Activated CD4-positive, alpha-beta T cell treated with anti-CD3 and anti-CD28 coated beads, Interleukin-2, amount 50 U/mL, for 24 hours (primary cell): ENCODE results near the gene DEPDC7.
"Not testable (repeated sequence)": the region's sequence is repeated elsewhere in the genome, so short reads cannot be mapped to it uniquely, and the experiment has no call there.

Experiments
- DNase-seq, 2 donors: peaks; one replicate each; pipeline ENCODE4 v3.0.0-alpha.2; 2020; ENCODE audit warnings: low read depth in 1 of 2, low spot score in 1 of 2

The DEPDC7 gene

DNA sequence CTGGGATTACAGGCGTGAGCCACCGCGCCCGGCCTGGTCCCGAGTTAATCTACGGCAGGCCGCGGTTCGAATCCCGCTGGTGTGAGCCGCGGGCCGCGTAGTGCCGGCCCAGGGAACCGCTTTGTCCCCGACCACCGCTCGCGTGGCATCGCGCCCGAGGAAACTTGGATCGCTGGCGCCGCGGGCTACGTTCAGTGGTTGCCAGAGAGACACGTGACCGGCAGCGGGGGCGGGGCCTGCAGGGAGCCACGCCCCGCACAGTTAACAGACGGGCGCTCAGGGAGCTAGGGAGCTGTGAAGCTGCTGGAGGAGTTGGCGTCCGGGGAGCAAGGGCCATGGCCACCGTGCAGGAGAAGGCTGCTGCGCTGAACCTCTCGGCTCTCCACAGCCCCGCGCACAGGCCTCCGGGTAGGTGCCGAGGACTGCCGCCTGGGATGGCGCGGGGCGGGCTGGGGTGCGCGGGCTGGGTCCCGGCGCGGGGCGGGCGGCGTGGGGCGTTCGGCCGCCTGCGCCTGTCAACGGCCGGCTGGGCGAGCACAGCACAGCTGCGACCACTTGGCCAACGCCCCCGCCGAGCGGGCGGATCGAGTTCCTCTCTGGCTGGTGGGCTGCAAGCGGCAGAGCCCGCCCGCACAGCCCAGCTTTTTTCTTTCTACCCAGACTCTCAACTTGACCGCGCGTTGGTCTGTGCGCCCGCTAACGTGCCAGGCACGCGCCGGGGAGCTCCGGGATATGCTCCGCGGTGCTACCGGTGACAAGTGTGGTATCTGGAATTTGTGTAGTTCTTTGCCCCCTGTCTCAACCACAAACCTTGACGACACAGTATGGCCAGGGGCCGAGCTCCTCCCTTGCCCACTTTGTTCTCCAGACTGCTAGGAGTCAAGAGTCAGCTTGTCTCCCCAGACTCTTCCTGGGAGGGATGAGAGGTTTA, at the start of gene DEPDC7:
TSS of gene DEPDC7 (plus strand) at position 258 of the 931 bp plus-strand sequence. CDS start at position 336, 78 bp downstream.
- peak; percentile 43 to 61 for DNase-seq

DNA sequence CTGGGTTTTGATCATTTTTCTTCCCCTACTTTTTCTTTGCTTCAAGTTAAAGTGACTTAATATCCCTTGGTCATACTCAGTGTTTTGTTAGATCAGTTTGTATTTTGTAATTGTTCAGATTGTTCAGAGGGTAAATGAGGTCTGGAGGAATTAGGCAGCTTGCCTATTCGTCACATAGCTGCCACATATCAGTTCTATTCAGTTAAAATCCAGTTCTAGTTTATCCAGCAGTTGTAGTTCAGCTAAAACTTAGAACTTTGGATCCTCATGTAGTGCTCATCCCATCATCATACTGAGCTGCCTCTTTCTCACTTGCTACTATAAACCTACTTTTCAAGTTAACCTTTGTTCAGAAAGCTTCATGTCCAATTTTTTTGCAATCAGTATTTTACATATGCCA, 47.1 kb upstream of the DEPDC7 start:
- DNase-seq: no peak

DNA sequence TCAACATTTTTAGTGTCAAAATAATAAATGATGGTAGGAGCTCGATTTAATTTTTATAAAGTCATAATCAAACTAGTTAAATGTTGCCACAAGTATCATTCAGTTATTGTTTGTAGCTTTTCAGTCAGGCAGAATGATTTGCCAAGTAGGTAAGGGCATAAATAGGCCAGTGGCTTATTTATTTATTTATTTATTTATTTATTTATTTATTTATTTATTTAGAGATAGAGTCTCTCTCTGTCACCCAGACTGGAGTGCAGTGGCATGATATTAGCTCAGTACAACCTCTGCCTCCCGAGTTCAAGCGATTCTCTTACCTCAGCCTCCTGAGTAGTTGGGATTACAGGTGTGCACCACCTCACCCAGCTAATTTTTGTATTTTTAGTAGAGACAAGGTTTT, 43.4 kb upstream of the DEPDC7 start:
- DNase-seq: not testable (repeated sequence)

DNA sequence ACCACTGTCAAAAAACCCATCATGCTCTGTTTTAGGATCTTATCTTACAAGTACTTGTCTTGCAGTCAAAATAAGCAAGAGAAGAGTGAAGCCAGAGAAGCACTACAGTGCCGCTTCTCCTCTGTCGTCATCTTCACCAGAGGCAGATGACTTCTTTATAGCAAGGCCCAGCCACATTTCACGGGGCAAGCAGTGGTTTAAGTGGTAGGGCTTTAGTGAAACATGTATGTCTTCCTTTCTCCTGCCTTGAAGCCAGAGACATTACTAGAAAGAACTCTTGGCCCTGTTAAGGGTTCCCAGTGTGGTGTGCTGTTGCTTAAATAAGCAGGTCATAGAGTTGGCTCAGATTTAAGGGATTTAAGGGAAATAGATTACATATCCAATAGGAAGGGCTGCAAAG, 42.9 kb upstream of the DEPDC7 start:
- no peak for DNase-seq

DNA sequence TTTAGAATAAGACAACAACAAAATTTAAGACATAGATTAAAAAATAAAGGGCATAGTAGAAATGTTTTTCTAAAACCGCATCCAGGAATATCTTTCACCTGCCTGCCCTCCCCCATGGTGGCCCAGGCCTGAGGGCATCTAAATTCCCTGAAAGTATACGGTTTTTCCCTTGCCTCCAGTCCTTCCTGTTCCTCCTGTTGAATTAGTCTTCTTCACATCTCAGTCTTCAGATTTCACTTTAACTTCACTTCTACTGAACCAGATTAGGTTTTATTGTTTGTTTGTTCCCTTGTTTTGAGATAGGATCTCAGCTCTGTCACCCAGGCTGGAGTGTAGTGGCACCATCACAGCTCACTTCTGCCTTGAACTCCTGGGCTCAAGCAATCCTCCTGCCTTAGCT, 33.1 kb upstream of the DEPDC7 start:
- DNase-seq: no peak

DNA sequence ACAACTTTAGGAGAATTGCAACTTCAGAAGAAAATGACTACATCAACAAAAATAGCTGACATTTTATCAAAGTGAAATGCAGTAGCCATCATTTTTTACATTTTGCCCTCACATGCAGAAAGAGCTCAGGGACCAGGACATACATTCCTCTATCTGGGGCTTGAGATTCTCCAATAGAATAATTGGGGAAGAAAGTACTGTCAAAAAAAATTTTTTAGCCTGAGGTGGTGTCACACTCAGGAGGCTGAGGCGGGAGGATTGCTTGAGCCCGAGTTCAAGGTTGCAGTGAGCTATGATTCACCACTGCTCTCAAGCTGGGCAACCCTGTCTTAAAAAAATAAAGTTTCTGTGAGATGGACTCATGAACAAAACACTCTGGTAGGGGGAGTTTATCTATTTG, 32.2 kb upstream of the DEPDC7 start:
- DNase-seq: no peak

DNA sequence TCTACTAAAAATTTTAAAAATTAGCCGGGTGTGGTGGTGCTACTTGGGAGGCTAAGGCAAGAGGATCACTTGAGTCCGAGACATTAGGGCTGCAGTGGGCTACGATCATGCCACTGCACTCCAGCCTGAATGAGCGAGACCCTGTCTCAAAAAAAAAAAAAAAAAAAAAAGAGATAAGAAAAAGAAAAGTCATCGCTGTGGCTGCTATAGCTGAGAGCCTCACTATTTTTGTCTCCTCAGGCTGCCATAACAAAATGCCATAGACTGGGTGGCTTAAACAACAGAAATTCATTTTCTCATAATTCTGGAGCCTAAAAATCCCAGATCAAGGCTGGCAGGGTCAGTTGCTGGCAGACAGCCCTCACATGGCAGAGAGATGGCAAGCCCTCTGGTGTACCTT, 30.1 kb upstream of the DEPDC7 start:
- no peak for DNase-seq

DNA sequence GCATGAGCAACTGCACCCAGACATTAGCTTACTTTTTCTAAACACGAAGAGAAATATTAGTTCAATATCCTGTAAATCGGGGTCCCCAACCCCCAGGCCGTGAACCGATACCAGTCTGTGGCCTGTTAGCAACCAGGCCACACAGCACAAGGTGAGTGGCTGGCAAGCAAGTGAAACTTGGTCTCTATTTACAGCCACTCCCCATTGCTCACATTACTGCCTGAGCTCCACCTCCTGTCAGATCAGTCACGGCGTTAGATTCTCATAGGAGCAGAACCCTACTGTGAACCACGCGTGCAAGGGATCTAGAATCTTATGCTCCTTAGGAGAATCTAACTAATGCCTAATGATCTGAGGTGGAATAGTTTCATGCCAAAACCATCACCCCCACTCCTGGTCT, 27.8 kb upstream of the DEPDC7 start:
- DNase-seq: no peak

DNA sequence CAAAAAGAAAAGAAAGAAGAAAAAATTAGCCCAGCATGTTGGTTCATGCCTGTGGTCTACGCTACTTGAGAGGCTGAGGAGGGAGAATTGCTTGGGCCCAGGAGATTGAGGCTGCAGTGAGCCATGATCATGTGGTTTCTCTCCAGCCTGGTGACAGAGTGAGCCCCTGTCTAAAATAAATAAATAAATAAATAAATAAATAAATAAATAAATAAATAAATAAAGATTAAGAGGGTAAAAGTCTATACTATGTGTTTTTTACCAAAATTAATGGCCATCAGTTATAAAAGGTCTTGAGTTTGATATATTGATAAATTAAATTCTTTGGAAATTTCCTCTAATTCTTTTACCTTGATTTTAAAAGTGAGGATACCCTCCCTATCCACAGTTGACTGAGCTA, 25.2 kb upstream of the DEPDC7 start:
- no peak for DNase-seq

DNA sequence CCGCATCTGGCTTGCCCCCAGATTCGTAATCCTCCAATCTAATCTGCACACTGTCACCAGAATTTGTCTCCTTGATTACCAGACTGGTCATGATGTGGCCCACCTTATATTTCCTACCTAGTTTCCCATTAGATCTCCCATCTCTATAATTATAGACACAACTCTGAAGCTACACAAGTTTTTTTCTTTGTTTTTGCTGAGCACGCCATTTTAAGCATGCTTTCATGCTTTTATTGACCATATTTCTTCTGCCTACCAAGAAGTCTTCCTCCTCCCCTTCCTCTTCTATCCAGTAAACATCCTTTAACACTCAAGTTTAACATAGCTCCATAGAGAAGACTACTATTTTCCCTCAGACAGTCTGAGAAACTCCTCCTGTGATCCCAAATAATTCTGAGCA, 24.3 kb upstream of the DEPDC7 start:
- DNase-seq: no peak

DNA sequence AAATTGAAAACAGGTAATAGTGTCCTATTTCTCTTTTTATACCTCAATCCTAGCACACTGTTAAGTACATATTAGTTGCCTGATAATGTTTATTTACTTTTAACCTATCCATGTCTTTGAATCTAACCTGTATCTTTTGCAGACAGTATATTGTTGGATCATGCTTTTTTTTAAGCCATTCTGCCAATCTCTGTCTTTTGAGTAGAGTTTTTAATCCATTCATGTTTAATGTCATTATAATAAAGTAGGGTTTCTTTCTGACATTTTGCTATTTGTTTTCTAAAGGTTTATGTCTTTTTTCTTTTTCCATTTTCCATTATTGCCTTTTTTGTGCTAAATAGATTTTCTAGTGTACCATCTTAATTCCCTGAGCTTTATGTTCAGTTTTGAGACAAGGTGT, 23.8 kb upstream of the DEPDC7 start:
- DNase-seq: no peak

DNA sequence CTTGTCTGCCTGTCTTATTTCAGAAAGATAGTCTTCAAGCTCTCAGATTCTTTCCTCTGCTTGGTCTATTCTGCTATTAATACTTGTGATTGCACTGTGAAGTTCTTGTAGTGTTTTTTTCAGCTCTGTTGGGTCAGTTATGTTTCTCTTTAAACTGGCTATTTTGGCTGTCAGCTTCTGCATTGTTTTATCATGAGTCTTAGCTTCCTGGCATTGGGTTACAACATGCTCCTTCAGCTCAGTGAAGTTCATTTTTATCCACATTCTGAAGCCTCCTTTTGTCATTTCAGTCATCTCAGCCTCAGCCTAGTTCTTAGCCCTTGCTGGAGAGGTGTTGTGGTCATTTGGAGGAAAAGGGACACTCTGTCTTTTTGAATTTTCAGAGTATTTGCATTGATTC, 15.5 kb upstream of the DEPDC7 start:
- DNase-seq: no peak

DNA sequence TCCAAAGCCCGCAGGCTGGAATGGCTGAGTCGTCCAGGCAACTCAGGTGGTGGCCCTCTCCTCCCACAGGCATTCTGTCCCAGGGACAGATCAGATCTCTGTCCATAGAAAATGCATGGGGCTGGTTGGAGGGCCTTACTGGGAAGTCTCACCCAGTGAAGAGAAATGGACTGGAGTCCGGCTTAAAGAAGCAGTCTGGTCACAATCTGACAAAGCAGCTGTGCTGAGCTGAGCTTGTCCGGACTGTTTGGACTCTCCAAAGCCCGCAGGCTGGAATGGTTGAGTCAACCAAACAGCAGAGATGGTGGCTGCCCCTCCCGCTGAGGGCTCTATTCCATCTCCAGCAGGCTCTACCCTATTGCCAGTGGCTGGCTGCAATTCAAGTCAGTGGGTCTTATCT, 14.4 kb upstream of the DEPDC7 start:
- no peak for DNase-seq

DNA sequence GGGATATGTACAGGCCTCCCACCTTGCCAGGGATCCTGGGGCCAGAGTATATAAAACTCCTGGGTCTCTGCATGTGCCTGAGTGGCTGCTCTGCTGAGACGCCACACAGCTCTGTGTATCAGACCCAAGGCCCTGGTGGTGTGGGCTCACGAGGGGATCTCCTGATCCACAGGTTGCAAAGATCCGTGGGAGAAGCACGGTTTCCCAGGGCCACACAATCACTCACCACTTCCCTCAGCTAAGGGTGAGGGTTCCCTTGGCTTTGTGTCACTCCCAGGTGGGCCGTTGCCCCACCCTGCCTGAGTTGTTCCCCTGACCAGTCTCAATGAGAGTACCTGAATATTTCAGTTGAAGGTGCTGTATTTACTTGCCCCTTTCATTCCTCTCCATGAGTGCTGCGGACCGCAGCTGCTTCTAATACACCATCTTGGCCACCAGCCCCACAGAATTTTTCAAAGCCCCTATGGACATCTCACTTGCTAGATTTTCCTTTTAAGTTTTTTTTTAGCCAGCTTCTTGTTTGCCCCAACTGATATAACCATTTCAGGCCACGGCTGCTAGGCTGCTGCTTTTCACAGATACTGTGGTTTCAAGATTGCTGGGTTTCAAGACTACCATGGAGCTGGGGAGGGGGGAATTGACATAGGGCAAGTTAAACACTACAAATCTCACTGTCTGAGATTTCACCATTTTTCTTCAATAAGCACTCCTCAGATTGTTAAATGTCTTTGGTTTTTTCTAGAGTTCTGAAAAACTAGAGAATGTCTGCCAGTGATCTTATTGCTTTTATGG, 13.7 kb upstream of the DEPDC7 start:
- DNase-seq: no peak

DNA sequence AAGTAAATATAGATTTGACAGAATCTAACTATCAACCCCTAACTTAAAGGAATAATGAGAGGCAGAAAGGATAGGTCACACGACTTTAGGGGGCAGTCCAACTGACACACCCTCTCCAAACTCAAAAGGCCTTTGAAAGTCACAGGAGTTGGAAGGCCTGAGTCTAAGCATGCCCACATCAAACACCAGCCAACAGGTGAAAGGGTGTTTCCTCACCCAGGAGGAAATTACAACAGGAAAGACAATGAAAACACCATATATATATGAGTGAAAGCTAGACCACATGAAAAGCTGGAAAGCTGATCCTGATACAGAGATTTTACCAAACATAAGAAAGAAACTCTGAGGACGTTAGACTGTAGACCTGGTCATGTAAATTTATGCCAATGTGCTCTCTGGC, 10.5 kb upstream of the DEPDC7 start:
- DNase-seq: no peak

DNA sequence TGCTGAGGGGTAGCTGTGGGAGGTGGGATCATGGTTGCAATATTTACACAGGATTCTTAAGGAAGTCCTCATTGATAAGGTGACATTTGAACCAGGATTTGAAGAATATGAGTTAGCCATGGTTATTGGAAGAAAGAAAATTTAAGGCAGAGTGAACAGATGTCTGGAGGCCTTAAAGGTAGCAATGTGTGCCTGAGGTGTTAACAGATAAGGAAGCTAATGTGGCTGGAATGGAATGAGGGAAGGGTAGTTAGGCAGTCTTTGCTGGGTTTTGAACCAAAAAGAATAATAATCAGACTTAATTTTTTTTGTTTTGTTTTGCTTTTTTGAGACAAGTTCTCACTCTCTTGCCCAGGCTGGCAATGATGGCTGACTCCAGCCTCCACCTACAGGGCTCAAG, 9.7 kb upstream of the DEPDC7 start:
- DNase-seq: no peak

DNA sequence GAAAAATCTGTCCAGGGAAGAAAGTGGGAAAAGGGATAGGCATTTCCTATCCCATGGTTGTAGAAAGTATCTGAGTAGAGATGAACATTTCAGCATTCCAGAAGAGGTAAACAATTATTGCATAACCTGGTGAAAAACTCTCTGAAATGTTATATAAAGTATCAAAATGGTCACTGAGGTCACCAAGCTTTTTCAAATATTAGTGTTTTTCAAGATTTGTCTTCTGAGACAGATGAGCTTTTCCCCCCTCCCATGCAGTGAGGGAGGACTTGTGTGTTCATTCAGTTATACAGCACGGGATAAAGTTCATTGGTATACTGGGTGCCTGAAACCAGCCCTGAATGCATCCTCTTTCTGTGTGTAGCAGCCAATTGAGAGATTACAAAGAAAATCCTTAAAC, 1.9 kb upstream of the DEPDC7 start:
- no peak for DNase-seq

DNA sequence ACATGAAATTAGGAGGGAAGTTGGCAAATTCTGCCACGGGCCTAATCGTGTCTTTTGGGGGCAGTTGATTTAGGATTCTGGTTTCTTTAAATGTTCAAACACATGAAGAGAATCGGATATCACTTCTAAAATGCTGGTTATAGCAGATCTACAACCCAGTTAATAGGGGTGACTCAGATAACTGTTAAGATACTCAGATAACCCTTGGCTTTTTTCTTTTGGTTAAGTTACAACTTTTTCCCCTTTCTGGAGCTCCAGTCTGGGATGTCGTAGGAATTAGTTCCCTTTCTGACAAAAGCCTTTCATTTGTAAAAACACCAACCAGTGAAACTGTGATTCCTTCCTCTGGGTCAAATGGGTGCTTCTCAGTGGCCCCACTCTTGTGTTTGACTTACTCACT, 976 bp downstream of the DEPDC7 start:
- no peak for DNase-seq

DNA sequence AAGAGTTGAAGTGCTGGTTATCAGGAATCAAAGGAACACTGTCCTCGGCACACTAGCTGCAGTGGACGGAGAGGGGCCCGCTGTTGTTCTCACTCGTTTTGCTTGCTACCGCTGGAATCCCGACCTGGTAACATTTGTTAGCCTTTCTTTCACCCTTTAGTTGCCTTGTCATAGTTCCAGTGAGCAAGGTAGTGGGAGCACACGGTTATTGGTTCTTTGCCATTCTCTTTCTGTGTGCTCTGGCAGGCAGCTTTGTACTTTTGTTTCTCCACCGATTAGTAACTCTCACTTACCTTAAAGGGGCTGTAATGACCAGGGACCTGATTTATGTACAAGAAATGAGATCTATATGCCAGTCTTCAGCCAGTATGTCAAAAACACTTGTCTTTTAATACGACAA, 1.8 kb downstream of the DEPDC7 start:
- DNase-seq: no peak

DNA sequence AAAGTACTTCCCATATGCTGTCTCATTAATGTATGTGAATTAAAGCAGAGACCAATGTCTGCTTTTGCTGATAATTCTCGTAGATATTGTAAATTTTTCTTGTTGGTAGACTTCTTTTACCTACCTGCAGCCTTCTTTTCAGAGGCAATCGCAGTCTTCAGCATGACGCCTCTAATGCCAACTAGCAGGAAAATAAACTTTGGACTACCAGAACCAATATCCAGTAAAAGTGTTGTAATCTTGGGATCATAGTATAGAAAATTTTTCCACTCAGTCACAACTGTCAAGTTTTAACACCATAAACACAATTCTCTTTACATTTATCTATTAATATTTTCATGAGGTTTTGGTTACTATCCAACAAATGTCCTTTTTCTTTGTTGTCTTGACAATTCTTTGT, 2.3 kb downstream of the DEPDC7 start:
- DNase-seq: no peak

DNA sequence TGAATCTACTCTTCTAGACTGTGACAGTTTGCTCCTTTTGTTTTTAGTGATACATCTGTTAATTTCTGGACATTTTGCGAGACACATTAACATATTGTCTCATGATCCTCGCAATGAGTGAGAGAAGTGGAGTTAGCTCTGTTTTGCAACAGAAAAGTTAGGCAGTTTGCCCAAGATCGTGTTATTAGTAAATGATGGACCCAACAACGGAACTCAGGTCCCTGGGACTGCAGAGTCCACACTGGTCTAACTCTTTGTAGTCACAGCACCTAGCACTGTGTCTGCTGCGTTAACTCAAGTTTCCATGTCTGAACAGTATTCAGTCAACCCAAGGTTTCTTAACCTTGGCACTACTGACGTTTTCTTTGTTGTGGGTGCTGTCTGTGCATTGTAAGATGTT, 3.2 kb downstream of the DEPDC7 start:
- DNase-seq: no peak

DNA sequence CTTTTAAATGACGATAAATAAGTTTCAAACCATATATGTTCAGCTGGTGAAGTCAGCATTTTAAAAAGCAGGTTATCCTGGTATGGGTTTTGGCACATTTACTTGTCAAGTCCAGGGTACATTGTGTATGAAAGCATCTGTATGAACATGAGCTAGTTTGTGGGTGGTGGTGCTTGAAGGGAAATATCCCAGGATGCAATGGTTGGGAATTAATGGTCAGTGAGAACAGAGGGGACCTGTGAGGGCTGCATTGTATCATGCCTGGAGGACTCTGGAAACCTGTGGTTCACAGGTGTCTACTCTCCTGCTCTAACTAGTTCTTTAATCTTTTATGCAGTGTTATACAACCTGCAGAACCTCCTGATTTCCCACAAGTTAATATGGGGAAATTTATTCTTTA, 5.8 kb downstream of the DEPDC7 start:
- no peak for DNase-seq
